ENCODE data around the gene CPA2. TPM values are rescaled to one million over a fixed set of nuclear protein-coding genes. Genes with fewer than 3 reads are reported as not detected.

Gene CPA2
- total RNA-seq (1 to 10 TPM; 1.4 to 2.4 TPM), polyA plus RNA-seq (ENCODE audit: insufficient read depth, low read depth, low replicate concordance) (1.1 TPM)
- long read RNA-seq, donor 1 = 0 reads
- long read RNA-seq, donor 2 = 0 reads

- TF ChIP-seq POLR2A (IDR thresholded peaks at IDR 0.05) (no peak), CTCF (IDR thresholded peaks at IDR 0.05) (no peak)
- Histone ChIP-seq H3K4me1 (no peaks in the 10 kb centered on the region), H3K4me3 (no peak within 1 kb of the TSS), H3K27me3 (no peaks in the 10 kb centered on the region), H3K9me3 (no peaks in the 10 kb centered on the region), H3K27ac (no peak within 1 kb of the TSS), H3K36me3 (ENCODE audit: low read depth, missing control alignments) (no peaks in the 10 kb centered on the region)
- no peak for DNase-seq
- intact Hi-C loops (cut with DNase I; ENCODE audit: low total_unique reads) = no loop called here
- 86 to 90% methylated on average over 3 of the region's 3 CpGs for WGBS, 2 donors
These were observed at the start of gene CPA2 for GRCh38 chr7:130266258-130266960. CPA2 (plus strand) TSS chr7:130266863; CDS start chr7:130266882, 19 bp downstream.

- TF ChIP-seq POLR2A (IDR thresholded peaks at IDR 0.05) = no peak
- TF ChIP-seq CTCF (IDR thresholded peaks at IDR 0.05) = no peak
- 76 to 91% methylated on average over 5 of the region's 5 CpGs for WGBS, 2 donors
- no peak for DNase-seq
- Histone ChIP-seq H3K27me3 (no peaks in the 10 kb centered on the region), H3K4me3 (no peak overlapping the region), H3K27ac (no peak overlapping the region), H3K9me3 (no peaks in the 10 kb centered on the region), H3K36me3 (ENCODE audit: low read depth, missing control alignments) (no peaks in the 10 kb centered on the region), H3K4me1 (no peaks in the 10 kb centered on the region)
- intact Hi-C loops (cut with DNase I; ENCODE audit: low total_unique reads) = no loop called here
These were observed 47.6 kb upstream of the CPA2 start for GRCh38 chr7:130218806-130219620.

GRCh38 chr7:130219871-130220270, 46.8 kb upstream of the CPA2 start:
- intact Hi-C loops (cut with DNase I; ENCODE audit: low total_unique reads) = no loop called here
- no peaks in the 10 kb centered on the region for H3K27me3 ChIP-seq
- no peak overlapping the region for H3K27ac ChIP-seq
- TF ChIP-seq POLR2A (IDR thresholded peaks at IDR 0.05) (no peak), CTCF (IDR thresholded peaks at IDR 0.05) (no peak)
- DNase-seq = no peak
- no peaks in the 10 kb centered on the region for H3K9me3 ChIP-seq
- 93 to 94% methylated on average over 9 of the region's 9 CpGs for WGBS, 2 donors
- no peaks in the 10 kb centered on the region for H3K36me3 ChIP-seq (ENCODE audit: low read depth, missing control alignments)
- H3K4me3 ChIP-seq = no peak overlapping the region
- no peaks in the 10 kb centered on the region for H3K4me1 ChIP-seq

- Histone ChIP-seq H3K36me3 (ENCODE audit: low read depth, missing control alignments) (no peaks in the 10 kb centered on the region), H3K9me3 (no peaks in the 10 kb centered on the region), H3K4me3 (no peak overlapping the region), H3K27me3 (no peaks in the 10 kb centered on the region), H3K4me1 (no peaks in the 10 kb centered on the region), H3K27ac (no peak overlapping the region)
- intact Hi-C loops (cut with DNase I; ENCODE audit: low total_unique reads) = no loop called here
- TF ChIP-seq CTCF (IDR thresholded peaks at IDR 0.05) = no peak
- TF ChIP-seq POLR2A (IDR thresholded peaks at IDR 0.05) = no peak
- DNase-seq = no peak
- 90 to 97% methylated on average over 4 of the region's 4 CpGs for WGBS, 2 donors
These were observed 44.9 kb upstream of the CPA2 start for GRCh38 chr7:130221746-130222145.
